ENCODE measurements around the gene WFDC8. TPM values are rescaled to one million over a fixed set of nuclear protein-coding genes. Genes with fewer than 3 reads are reported as not detected.

The WFDC8 gene
- total and polyA plus RNA-seq, 2 of the 13 experiments (the other 11 are each of a cell fraction or from before 2014, with no cell fraction given): not detected

DNA sequence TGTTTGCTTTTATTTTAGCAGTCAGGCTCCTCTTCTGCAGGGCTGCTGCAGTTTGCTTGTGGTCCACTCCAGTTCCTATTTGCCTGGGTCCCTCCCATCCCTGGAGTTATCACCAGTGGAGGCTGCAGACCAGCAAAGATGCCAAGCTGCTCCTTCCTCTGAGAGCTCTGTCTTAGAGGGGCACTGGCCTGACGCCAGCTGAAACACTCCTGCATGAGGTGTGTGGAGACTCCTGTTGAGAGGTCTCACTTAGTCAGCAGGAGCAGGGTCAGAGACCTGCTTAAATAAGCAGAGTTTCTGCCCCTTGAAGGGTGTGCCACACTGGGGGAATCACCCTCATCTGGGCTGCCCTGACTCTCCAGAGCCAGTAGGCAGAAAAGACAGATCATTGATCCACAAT lies 16.2 kb upstream of the WFDC8 start (continued):
- TF ChIP-seq, protein P1, sequence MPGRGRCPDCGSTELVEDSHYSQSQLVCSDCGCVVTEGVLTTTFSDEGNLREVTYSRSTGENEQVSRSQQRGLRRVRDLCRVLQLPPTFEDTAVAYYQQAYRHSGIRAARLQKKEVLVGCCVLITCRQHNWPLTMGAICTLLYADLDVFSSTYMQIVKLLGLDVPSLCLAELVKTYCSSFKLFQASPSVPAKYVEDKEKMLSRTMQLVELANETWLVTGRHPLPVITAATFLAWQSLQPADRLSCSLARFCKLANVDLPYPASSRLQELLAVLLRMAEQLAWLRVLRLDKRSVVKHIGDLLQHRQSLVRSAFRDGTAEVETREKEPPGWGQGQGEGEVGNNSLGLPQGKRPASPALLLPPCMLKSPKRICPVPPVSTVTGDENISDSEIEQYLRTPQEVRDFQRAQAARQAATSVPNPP (CRISPR knock-in tag; IDR thresholded peaks at IDR 0.05): no peak
- no peak for TF ChIP-seq SOX5 (CRISPR knock-in tag; IDR thresholded peaks at IDR 0.05; ENCODE audit: borderline replicate concordance)
- TF ChIP-seq NFYB (CRISPR knock-in tag; IDR thresholded peaks at IDR 0.05): no peak
- TF ChIP-seq ZNF10 (CRISPR knock-in tag; IDR thresholded peaks at IDR 0.05; ENCODE audit: borderline replicate concordance, low read depth): no peak
- no peak for TF ChIP-seq AKAP8 (CRISPR knock-in tag; IDR thresholded peaks at IDR 0.05)
- TF ChIP-seq NFKBIZ (CRISPR knock-in tag; IDR thresholded peaks at IDR 0.05): no peak
- TF ChIP-seq EED (CRISPR knock-in tag; IDR thresholded peaks at IDR 0.05): no peak
- TF ChIP-seq ZNF513 (CRISPR knock-in tag; conservative IDR thresholded peaks at IDR 0.05): no peak
- TF ChIP-seq, protein P2, sequence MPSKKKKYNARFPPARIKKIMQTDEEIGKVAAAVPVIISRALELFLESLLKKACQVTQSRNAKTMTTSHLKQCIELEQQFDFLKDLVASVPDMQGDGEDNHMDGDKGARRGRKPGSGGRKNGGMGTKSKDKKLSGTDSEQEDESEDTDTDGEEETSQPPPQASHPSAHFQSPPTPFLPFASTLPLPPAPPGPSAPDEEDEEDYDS (CRISPR knock-in tag; IDR thresholded peaks at IDR 0.05): no peak

- in situ Hi-C loops (cut with HindIII; ENCODE audit: extremely low pct_ligation_motif_present, low pct_unique_long_range_greater_than_20kb): no loop called here
These were observed 14.4 kb upstream of the WFDC8 start for GRCh38 chr20:45593498-45593897.

More at GRCh38 chr20:45593498-45593897, 14.4 kb upstream of the WFDC8 start:
- peaks cover 0 to 3% of the 10 kb centered on the region in 2 experiments; a peak in 1 of 5 replicates for H3K27me3 ChIP-seq (ENCODE audit: control insufficient read depth in 1 of 2, insufficient read depth in 2 of 2, low read length in 2 of 2)
- H3K9ac ChIP-seq (ENCODE audit: insufficient read depth, low read depth, low read length): no peak overlapping the region
- FAIRE-seq (no peak), ATAC-seq (no peak), DNase-seq (ENCODE audit: low spot score) (no peak)
- no peaks in the 10 kb centered on the region for H3K9me3 ChIP-seq (ENCODE audit: low read length)
- 2% methylated on average over 1 of the region's 1 CpG for WGBS (ENCODE audit: low lambda C conversion rate)
- H3K36me3 ChIP-seq (replicated peaks in 1 of 2; ENCODE audit: control insufficient read depth in 1 of 2, insufficient read depth in 2 of 2, low read length in 2 of 2): no peaks in the 10 kb centered on the region
- no TSS peak for BruUV-seq (replicated peaks)
- H4K20me1 ChIP-seq (ENCODE audit: insufficient read depth, low read length): no peaks in the 10 kb centered on the region
- H3K4me1 ChIP-seq (ENCODE audit: insufficient read depth, low read length): no peaks in the 10 kb centered on the region
- TF ChIP-seq MBD4 (IDR thresholded peaks at IDR 0.05; ENCODE audit: borderline replicate concordance, low read length): no peak
- TF ChIP-seq ZNF431 (CRISPR knock-in tag; IDR thresholded peaks at IDR 0.05; ENCODE audit: borderline replicate concordance, low read depth): no peak
- H3K4me3 ChIP-seq (replicated peaks in 1 of 3; ENCODE audit: insufficient read depth in 1 of 3, low read depth in 2 of 3, low read length in 3 of 3): no peak overlapping the region
- no peak overlapping the region for H3K27ac ChIP-seq (ENCODE audit: extremely low read length, insufficient read depth, low read length)
- H3K79me2 ChIP-seq (ENCODE audit: insufficient read depth, low read length): no peaks in the 10 kb centered on the region
- intact Hi-C loops (cut with micrococcal nuclease; ENCODE audit: unreplicated experiment): no loop called here
- H2AFZ ChIP-seq (ENCODE audit: low read length): no peak overlapping the region
- CTCF ChIA-PET (ENCODE audit: low intra/inter-chr PET ratio, low total read pairs): interaction anchor here (3.3 kb wide), 1 partner anchor 178 kb away, joined by 95 read pairs; no protein-coding TSS in a partner anchor
- POLR2A ChIA-PET: no interaction called here
- H3K4me2 ChIP-seq (ENCODE audit: low read depth, low read length): no peak overlapping the region
